ENCODE data around the gene SUFU.

SUFU gene

GRCh38 chr10:102537948-102538347, 34.2 kb downstream of the SUFU start:
- TF ChIP-seq CTCF (IDR thresholded peaks at IDR 0.05; ENCODE audit: extremely low read depth, insufficient read depth, missing control alignments): no peak
- no peak for DNase-seq (ENCODE audit: low spot score)
- in situ Hi-C loops (cut with MboI; ENCODE audit: low pct_unique_long_range_greater_than_20kb, low sequenced_read_pairs, unreplicated experiment): no loop called here

GRCh38 chr10:102538811-102539210, 35.0 kb downstream of the SUFU start:
- TF ChIP-seq CTCF (IDR thresholded peaks at IDR 0.05; ENCODE audit: extremely low read depth, insufficient read depth, missing control alignments): no peak
- no peak for DNase-seq (ENCODE audit: low spot score)
- in situ Hi-C loops (cut with MboI; ENCODE audit: low pct_unique_long_range_greater_than_20kb, low sequenced_read_pairs, unreplicated experiment): no loop called here

GRCh38 chr10:102540023-102540422, 36.3 kb downstream of the SUFU start:
- peak; percentile 39 for TF ChIP-seq CTCF (IDR thresholded peaks at IDR 0.05; ENCODE audit: extremely low read depth, insufficient read depth, missing control alignments)
- in situ Hi-C loops (cut with MboI; ENCODE audit: low pct_unique_long_range_greater_than_20kb, low sequenced_read_pairs, unreplicated experiment): no loop called here
- DNase-seq (ENCODE audit: low spot score): peak; percentile 42

- DNase-seq (ENCODE audit: low spot score): no peak
- TF ChIP-seq CTCF (IDR thresholded peaks at IDR 0.05; ENCODE audit: extremely low read depth, insufficient read depth, missing control alignments): no peak
- in situ Hi-C loops (cut with MboI; ENCODE audit: low pct_unique_long_range_greater_than_20kb, low sequenced_read_pairs, unreplicated experiment): no loop called here
Measured at GRCh38 chr10:102542800-102543418, 39.1 kb downstream of the SUFU start.

- TF ChIP-seq CTCF (IDR thresholded peaks at IDR 0.05; ENCODE audit: extremely low read depth, insufficient read depth, missing control alignments): no peak
- no peak for DNase-seq (ENCODE audit: low spot score)
- in situ Hi-C loops (cut with MboI; ENCODE audit: low pct_unique_long_range_greater_than_20kb, low sequenced_read_pairs, unreplicated experiment): no loop called here
Measured at GRCh38 chr10:102545265-102545871, 41.6 kb downstream of the SUFU start.

- in situ Hi-C loops (cut with MboI; ENCODE audit: low pct_unique_long_range_greater_than_20kb, low sequenced_read_pairs, unreplicated experiment): no loop called here
- no peak for TF ChIP-seq CTCF (IDR thresholded peaks at IDR 0.05; ENCODE audit: extremely low read depth, insufficient read depth, missing control alignments)
- DNase-seq (ENCODE audit: low spot score): no peak
Measured at GRCh38 chr10:102545997-102546396, 42.2 kb downstream of the SUFU start.

All from GM13977 (cell line).